HG03139 (cell line): ENCODE results near the gene LDLRAD4.

Source experiments
- ATAC-seq: cut with Tn5 transposase; IDR thresholded peaks from one replicate; pipeline ENCODE4 v1.9.1; 2021; ENCODE audit not compliant: unreplicated experiment

The LDLRAD4 gene

GRCh38 chr18:13218368-13218991, at the start of gene LDLRAD4:
TSS of gene LDLRAD4 (plus strand) at chr18:13218760.
- ATAC-seq = no peak

GRCh38 chr18:13173578-13174145, 44.9 kb upstream of the LDLRAD4 start:
- no peak for ATAC-seq

GRCh38 chr18:13175266-13175665, 43.3 kb upstream of the LDLRAD4 start:
- ATAC-seq = no peak

DNA sequence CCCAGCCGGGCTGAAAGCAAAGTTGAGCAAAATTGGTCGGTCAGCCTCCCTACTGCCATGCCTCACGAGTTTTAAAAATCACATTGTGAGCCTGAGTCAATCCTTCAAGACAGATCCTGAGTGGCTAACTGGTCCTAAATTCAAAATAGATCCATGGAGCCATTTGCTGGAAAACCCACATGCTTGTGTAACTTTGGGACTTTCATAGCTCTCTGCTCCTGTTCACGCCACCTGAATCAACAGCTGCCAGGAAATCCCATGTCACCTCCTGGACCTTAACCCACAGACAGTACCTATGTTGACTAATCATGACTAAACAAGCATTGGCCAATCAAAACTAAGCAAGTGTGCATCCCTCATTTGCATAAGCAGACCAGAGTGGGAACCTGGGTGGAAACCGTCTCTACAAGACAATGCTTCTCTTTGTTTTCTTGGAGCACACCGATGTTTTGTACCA, 42.8 kb upstream of the LDLRAD4 start:
- no peak for ATAC-seq

GRCh38 chr18:13176847-13177246, 41.7 kb upstream of the LDLRAD4 start:
- ATAC-seq = no peak

DNA sequence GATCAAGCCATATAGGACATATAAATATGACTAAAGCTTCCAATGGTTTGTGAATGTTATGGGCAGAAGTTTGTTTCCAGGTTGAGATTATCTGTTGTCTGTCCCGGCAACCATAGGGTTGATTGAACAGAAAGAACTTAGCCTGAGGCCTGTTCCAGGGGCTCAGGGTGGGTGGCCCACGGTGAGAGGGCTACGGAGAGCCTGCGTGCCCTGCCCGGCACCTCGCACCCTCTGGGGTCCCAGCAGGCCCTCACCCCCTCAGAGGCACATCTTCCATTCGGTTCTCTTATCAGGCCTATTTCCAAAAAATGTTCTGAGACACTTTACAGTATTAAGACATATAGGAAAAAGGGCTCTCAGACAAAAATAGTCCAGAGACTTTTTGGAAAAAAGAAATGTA, 40.4 kb upstream of the LDLRAD4 start:
- ATAC-seq = no peak

GRCh38 chr18:13178976-13179375, 39.6 kb upstream of the LDLRAD4 start:
- no peak for ATAC-seq

DNA sequence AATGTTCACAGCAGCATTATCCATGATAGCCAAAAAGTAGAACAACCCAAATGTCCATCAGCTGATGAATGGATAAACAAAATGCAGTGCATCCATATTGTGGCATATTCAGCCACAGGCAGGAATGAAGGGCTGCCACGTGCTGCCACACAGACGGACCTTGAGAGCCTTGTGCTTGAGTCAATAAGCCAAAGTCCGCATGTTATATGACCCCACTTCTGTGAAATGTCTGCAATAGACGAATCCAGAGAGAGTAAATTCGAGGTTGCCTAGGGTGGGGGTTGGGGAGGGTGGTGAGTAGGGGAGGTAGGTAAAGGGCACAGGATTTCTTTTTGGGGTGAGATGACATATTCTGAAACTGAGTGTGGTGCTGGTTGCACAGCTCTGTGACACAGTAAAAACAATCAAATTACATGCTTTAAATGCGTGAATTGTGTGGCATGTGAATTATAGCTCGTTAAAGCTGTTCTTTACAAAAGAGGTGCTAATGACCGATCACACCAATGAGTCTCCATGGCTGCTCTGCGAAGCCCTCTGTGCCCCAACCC, 38.9 kb upstream of the LDLRAD4 start:
- ATAC-seq = no peak

DNA sequence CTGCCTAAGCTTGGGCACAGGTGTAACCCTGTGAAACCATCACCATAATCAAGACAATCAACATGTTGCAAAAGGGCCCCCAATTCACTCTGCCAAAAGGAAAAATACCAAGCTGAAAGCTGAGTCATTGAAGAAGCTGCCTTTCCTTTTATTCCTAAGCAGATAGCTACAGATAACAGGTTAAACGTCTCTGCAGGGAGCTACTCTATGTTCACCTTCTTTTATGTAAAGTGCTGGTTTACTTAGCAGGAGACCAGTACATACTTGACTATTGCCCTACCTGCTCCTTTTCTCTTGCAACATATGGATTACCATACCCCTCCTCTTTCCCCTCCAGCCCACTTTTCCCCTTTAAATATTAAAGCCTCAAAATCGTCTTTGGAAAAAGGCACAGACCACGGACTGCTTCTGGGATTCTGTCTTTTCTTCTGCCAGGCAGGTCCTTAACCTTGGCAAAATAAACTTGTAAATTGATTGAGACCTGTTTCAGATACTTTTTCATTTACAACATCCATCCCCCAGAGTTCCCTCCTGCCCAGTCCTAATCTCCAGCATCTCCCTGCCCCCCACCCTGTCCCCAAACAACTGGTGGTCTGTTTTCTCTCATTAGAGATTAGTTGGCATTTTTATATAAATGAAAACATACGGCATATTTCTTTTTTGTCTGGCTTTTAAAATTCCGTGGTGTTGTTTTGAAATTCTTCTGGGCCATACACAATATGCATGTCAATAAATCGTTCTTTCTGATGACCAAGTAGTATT, 37.8 kb upstream of the LDLRAD4 start:
- no peak for ATAC-seq

DNA sequence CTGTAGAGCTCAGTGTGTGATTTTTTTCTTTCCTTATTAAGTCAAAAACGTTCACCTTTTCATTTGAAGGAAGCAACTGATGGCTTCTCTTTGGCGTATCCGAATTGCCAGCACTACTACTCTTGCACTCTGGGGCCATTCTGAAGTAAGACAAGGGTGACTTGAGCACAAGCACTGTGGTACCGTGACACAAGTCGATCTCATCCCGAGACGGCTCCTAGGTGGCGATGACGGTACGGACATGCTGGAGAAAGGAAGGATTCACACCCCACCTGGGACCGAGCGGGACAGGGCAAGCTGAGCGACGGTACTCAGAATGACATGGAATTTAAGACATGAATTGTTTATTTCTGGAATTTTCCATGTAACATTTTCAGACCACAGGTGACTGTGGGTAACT, 36.8 kb upstream of the LDLRAD4 start:
- no peak for ATAC-seq

- no peak for ATAC-seq
These were observed 35.2 kb upstream of the LDLRAD4 start for GRCh38 chr18:13183359-13183758.

DNA sequence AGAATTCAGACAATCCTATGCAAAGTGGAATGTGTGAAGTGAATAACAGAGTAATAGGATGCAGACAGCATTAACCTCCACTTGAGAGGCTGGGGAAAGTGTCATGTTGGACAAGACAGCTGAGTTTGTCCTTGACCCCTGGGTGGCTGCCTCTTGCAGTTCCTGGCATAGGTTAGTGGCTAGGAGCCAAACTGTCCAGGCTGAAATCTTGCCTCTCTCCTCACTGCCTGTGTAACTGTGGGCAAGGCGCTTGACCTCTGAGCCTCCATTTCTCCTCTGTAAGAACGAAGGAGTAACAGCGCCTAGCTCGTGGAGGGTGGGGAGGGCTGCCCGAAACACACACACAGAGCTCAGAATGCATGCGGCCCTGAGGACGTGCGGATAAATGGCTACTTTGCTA, 34.8 kb upstream of the LDLRAD4 start:
- no peak for ATAC-seq

DNA sequence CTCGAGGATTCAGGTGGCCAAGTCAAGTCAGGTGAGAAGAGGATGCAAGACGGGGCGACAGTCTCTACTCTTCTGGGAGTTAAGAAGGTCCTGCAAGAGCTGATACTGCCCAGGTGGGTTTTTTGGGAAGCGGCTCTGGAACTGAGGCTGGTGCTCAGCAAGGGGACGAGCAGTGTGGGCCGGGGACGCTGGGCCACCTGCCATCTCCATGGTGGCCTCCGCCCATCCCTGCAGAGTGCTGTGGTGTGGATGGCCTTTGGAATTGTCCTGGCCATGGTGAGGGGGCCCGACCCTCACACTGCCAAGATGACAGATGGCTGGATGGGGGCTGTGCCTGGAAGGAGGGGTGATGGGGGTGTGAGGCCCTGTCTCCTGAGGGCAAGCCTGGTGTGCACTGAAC, 34.2 kb upstream of the LDLRAD4 start:
- ATAC-seq = no peak

- ATAC-seq = no peak
These were observed 32.8 kb upstream of the LDLRAD4 start for GRCh38 chr18:13185675-13186198.

DNA sequence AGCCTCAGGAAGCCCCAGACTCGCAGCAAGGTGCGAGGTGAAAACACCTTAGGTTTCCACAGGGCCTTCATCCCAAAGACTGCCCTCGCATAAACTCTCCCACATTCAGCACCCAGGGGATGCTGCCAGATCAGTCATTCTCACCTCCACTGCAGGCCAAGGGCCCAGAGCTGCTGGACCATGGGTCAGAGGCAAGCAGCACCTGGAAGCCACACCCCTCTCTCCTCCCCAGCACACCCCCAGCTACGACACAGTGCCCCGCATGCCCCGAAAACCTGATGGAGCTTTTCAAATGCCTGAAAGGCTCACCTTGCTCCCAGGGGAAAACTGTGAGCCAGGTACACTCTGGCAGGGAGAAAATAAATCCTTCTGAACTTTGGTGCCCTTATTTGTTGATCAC, 31.9 kb upstream of the LDLRAD4 start:
- ATAC-seq = no peak

DNA sequence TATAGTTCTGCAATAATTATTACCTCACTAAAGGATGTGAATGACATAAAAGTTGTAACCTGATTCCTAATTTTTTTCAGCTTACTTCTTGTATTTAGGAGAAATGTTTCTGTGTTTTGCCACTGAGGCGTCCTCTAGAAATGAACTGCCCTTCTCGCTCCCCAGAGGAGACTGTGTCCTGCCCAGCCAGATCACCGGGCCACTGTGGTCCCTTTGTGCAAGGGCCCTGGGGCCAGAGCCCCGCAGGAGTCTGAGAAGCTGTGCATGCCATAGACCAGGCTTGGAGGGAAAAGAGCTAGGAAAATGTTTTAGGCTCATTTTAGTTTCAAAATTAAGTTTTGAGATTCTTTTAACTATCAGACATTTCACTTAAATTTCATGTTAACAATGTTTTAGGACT, 31.1 kb upstream of the LDLRAD4 start:
- ATAC-seq = no peak

GRCh38 chr18:13191031-13191430, 27.5 kb upstream of the LDLRAD4 start:
- ATAC-seq = no peak

GRCh38 chr18:13191779-13192178, 26.8 kb upstream of the LDLRAD4 start:
- no peak for ATAC-seq

- no peak for ATAC-seq
These were observed 25.6 kb upstream of the LDLRAD4 start for GRCh38 chr18:13192970-13193369.

DNA sequence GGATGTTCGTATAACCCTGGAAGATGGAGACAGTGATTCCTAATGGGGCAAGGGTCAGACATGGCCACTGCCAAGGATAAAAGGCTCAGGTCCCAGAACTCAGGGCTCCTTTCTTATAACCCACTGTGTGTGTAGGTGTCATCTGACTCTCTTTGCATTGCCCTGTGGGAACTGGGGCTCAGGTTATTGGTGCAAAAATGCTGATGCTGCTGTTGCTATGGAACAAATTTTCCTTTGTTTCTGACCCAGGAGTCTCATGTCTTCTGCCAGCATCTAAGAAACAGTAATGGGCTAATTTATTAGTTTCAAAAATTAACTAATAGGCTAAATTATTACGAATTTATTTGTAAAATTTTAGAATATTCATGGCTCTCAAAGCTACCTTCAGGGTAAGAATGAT, 24.3 kb upstream of the LDLRAD4 start:
- ATAC-seq = no peak

DNA sequence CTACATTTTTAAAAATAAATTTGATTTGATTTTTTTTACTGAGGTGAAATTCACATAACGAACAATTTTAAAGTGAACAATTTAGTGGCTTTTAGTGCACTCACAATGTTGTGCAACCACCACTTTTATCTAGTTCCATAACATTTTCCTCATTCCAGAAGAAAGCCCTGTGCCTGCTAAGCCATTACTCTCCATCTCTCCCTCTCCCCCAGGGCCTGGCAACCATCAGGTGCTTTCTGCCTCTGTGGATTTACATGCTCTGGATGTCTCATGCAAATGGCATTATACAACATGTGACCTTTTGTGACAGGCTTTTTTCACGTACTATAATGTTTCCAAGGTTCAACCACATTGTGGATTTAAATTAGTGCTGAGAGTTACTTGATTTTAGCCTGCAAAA, 19.9 kb upstream of the LDLRAD4 start:
- ATAC-seq = no peak

DNA sequence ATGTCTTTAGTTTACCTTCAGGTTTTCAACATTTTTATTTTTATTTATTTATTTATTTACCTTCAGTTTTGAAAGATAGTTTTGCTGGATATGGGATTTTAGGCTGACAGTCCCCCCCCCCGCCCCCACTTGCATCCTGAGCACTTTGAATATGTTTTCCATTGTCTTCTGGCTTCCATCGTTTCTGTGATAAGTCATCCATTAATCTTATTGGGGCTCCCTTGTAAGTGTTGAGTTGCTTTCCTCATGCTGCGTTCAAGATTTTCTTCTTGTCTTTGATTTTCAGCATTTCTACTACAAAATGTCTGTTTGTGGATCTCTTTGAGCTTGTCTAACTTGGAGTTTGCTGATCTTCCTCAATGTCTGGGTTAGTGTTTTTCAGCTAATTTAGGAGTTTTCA, 19.4 kb upstream of the LDLRAD4 start:
- no peak for ATAC-seq
